ENCODE results near the gene DISC1.
A peak's percentile ranks its signal among the peaks of the same experiment; 100 is the strongest.
"Not testable (repeated sequence)": the region's sequence is repeated elsewhere in the genome, so short reads cannot be mapped to it uniquely, and the experiment has no call there.

DISC1 gene

GRCh38 chr1:231705806-231706760 is 79.5 kb downstream of the DISC1 start:
- no peak for DNase-seq

GRCh38 chr1:231706934-231707333 is 80.3 kb downstream of the DISC1 start:
- no peak for DNase-seq

- DNase-seq = no peak
These were observed 80.8 kb downstream of the DISC1 start for GRCh38 chr1:231707407-231707806.

- no peak for DNase-seq
These were observed 81.8 kb downstream of the DISC1 start for GRCh38 chr1:231708394-231708793.

- DNase-seq = no peak
These were observed 87.8 kb downstream of the DISC1 start for GRCh38 chr1:231714440-231714839.

- DNase-seq = no peak
These were observed 89.5 kb downstream of the DISC1 start for GRCh38 chr1:231715816-231716722.

GRCh38 chr1:231716879-231717278 is 90.3 kb downstream of the DISC1 start:
- no peak for DNase-seq

- DNase-seq = no peak
These were observed 93.0 kb downstream of the DISC1 start for GRCh38 chr1:231719485-231720183.

- no peak for DNase-seq
These were observed 94.2 kb downstream of the DISC1 start for GRCh38 chr1:231720652-231721325.

- DNase-seq = no peak
These were observed 94.8 kb downstream of the DISC1 start for GRCh38 chr1:231721436-231721835.

GRCh38 chr1:231722356-231722755 is 95.8 kb downstream of the DISC1 start:
- no peak for DNase-seq

GRCh38 chr1:231723146-231723545 is 96.6 kb downstream of the DISC1 start:
- DNase-seq = no peak

GRCh38 chr1:231724041-231724440 is 97.5 kb downstream of the DISC1 start:
- DNase-seq = no peak

GRCh38 chr1:231724876-231725647 is 98.5 kb downstream of the DISC1 start:
- DNase-seq = peak; percentile 31

GRCh38 chr1:231727171-231727570 is 100.6 kb downstream of the DISC1 start:
- no peak for DNase-seq

GRCh38 chr1:231728987-231729386 is 102.4 kb downstream of the DISC1 start:
- not testable (repeated sequence) for DNase-seq

GRCh38 chr1:231729544-231729943 is 103.0 kb downstream of the DISC1 start:
- peak; percentile 29 for DNase-seq

- DNase-seq = no peak
These were observed 104.7 kb downstream of the DISC1 start for GRCh38 chr1:231731268-231731667.

- DNase-seq = no peak
These were observed 106.5 kb downstream of the DISC1 start for GRCh38 chr1:231733063-231733462.

GRCh38 chr1:231733672-231734071 is 107.1 kb downstream of the DISC1 start:
- DNase-seq = no peak

- DNase-seq = no peak
These were observed 107.8 kb downstream of the DISC1 start for GRCh38 chr1:231734417-231734816.

GRCh38 chr1:231735411-231735810 is 108.8 kb downstream of the DISC1 start:
- DNase-seq = no peak

Data from fibroblast of skin of right quadriceps (primary cell).